ENCODE measurements around the gene SIL1. TPM values are rescaled to one million over a fixed set of nuclear protein-coding genes. Genes with fewer than 3 reads are reported as not detected.

SIL1 gene
- total and polyA plus RNA-seq, 2 of the 13 experiments (the other 11 are each of a cell fraction or from before 2014, with no cell fraction given), result 26.0 to 30.0 TPM

DNA sequence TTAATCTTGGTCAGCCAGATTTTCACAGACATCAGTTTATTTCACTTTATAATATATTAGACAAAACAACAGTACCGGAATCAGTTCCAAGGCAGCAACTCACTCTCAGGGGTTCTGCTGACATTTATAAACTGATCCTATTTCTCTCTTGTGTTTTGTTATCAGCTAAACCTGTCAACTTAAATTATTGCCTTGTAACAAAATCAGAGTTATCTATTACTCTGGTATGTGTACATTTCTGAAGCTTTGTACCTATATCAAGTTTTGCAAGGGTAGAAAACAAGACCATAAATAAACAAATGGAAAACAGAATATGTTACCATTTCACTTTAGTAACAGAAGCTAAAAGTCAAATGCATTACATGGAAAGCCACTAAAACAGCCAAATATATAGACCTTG, 122.1 kb downstream of the SIL1 start (continued):
- TF ChIP-seq, protein P1, sequence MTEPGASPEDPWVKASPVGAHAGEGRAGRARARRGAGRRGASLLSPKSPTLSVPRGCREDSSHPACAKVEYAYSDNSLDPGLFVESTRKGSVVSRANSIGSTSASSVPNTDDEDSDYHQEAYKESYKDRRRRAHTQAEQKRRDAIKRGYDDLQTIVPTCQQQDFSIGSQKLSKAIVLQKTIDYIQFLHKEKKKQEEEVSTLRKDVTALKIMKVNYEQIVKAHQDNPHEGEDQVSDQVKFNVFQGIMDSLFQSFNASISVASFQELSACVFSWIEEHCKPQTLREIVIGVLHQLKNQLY (CRISPR knock-in tag; IDR thresholded peaks at IDR 0.05), result no peak
- TF ChIP-seq NPAS2 (CRISPR knock-in tag; IDR thresholded peaks at IDR 0.05; ENCODE audit: borderline replicate concordance) (no peak), CBX2 (IDR thresholded peaks at IDR 0.05; ENCODE audit: low read depth, low read length) (no peak), CBX2 (CRISPR knock-in tag; IDR thresholded peaks at IDR 0.05; ENCODE audit: low read depth) (no peak), ZNF142 (CRISPR knock-in tag; IDR thresholded peaks at IDR 0.05) (no peak), U2AF2 (IDR thresholded peaks at IDR 0.05; ENCODE audit: low read depth, low read length) (no peak), ZNF614 (CRISPR knock-in tag; IDR thresholded peaks at IDR 0.05; ENCODE audit: borderline replicate concordance) (no peak), BRCA1 (CRISPR knock-in tag; IDR thresholded peaks at IDR 0.05) (no peak), HDAC2 (CRISPR knock-in tag; IDR thresholded peaks at IDR 0.05) (no peak), ZFX (CRISPR knock-in tag; IDR thresholded peaks at IDR 0.05; ENCODE audit: low read depth) (no peak), ZBTB43 (CRISPR knock-in tag; conservative IDR thresholded peaks at IDR 0.05) (no peak)
- TF ChIP-seq, protein P2, sequence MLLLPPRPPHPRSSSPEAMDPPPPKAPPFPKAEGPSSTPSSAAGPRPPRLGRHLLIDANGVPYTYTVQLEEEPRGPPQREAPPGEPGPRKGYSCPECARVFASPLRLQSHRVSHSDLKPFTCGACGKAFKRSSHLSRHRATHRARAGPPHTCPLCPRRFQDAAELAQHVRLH (CRISPR knock-in tag; IDR thresholded peaks at IDR 0.05; ENCODE audit: borderline replicate concordance, low read depth), result no peak
